Measurements from ENCODE around the gene SRPK2.

- TF ChIP-seq, protein P1, sequence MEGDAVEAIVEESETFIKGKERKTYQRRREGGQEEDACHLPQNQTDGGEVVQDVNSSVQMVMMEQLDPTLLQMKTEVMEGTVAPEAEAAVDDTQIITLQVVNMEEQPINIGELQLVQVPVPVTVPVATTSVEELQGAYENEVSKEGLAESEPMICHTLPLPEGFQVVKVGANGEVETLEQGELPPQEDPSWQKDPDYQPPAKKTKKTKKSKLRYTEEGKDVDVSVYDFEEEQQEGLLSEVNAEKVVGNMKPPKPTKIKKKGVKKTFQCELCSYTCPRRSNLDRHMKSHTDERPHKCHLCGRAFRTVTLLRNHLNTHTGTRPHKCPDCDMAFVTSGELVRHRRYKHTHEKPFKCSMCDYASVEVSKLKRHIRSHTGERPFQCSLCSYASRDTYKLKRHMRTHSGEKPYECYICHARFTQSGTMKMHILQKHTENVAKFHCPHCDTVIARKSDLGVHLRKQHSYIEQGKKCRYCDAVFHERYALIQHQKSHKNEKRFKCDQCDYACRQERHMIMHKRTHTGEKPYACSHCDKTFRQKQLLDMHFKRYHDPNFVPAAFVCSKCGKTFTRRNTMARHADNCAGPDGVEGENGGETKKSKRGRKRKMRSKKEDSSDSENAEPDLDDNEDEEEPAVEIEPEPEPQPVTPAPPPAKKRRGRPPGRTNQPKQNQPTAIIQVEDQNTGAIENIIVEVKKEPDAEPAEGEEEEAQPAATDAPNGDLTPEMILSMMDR (conservative IDR thresholded peaks at IDR 0.05; ENCODE audit: low read depth, low read length), result no peak
- TF ChIP-seq EZH2 (IDR thresholded peaks at IDR 0.05; ENCODE audit: borderline replicate concordance, low read depth, low read length, poor library complexity, severe bottlenecking), result no peak
These were observed 13.7 kb upstream of the SRPK2 start for GRCh38 chr7:105402221-105403095.
